Ecto neural progenitor cell (in vitro differentiated cells): ENCODE results near the gene TBC1D8.

Experiments
- DNase-seq: peaks from one replicate; pipeline ENCODE4 v3.0.0-alpha.2; 2018; ENCODE audit warnings: low spot score

The TBC1D8 gene

GRCh38 chr2:100997509-100998234 is 153.5 kb downstream of the TBC1D8 start:
- DNase-seq: no peak

GRCh38 chr2:100995309-100996075 is 155.7 kb downstream of the TBC1D8 start:
- no peak for DNase-seq

DNA sequence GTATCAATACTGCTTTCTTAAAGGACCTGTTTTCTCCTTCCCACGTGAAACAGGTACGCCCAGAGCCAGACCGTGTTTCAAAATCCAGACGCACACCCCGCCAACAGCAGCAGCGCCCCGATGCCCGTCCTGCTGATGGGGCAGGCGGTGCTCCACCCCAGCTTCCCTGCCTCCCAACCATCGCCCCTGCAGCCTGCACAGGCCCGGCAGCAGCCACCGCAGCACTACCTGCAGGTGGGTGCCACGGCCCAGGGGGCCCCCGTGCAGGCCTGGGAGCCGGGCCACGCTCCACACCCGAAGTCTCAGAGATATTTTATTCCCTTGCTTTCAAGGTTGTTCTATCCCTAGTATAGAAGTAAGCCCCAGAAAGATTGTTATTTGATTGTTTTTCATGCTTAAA is 157.9 kb downstream of the TBC1D8 start:
- DNase-seq: no peak

DNA sequence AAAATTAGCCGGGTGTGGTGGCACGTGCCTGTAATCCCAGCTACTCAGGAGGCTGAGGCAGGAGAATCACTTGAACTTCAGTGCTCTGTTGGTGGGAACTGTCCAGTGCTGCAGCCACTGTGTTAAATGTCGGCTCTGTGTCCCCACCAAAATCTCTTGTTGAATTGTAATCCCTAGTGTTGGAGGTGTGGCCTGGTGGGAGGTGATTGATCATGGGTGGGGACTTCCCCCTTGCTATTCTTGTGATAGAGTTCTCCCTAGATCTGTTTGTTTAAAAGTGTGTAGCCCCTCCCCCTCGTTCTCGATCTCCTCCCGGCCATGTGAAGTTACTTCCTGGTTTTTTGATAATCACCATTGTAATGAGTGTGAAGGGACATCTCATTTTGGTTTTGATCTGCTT is 158.9 kb downstream of the TBC1D8 start:
- no peak for DNase-seq

GRCh38 chr2:100991404-100991773 is 159.8 kb downstream of the TBC1D8 start:
- DNase-seq: no peak

GRCh38 chr2:100990650-100991403 is 160.4 kb downstream of the TBC1D8 start:
- DNase-seq: no peak

DNA sequence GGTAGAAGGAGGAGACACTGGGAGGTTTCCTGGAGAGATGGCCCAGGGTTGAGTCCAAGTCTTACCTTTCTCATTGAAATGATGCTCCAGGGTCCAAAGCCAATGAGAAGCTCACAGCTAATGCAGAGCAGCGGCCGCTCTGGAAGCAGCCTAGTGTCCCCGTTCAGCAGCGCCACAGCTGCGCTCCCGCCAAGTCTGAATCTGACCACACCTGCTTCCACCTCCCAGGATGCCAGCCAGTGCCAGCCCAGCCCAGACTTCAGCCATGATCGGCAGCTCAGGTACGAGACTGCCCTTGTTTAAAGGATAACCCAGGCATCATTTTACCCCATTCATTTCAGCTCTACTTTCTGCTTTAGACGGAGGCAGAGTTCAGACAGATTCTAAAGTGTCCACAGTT is 161.0 kb downstream of the TBC1D8 start:
- DNase-seq: no peak

DNA sequence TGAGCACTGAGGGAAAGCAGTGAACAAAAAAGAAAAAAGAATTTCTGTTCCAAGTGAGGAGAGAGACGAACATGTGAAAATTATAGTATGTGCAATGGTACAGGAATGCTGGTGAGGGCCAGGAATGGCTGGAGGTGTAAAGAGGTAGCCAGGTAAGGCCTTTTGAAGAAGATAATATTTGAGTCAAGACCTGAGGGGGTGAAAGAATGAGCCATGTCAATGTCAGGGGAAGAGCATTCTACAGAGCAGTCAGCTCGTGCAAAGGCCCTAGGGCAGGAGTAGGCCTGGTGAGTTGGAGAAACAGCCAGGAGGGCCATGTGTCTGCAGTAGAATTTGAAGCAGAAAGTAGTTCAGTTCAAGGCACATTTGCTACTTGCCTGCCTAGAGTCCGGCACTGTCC is 161.5 kb downstream of the TBC1D8 start:
- DNase-seq: no peak

- DNase-seq: no peak
These were observed 162.4 kb downstream of the TBC1D8 start for GRCh38 chr2:100988630-100989417.

DNA sequence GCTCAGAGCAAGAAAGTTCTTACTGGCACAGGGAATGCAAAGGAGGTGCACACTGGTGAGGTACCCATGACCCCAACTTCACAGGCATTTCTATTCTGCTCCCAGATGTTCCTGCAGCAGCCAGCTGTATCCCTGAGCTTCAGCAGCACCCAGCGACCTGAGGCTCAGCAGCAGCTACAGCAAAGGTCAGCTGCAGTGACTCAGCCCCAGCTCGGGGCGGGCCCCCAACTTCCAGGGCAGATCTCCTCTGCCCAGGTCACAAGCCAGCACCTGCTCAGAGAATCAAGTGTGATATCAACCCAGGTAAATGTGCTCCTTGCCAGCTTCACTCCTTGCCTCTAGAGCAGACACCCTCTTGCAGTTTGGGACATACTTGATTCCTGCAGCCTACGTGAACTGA is 163.2 kb downstream of the TBC1D8 start:
- no peak for DNase-seq

GRCh38 chr2:100987536-100987935 is 163.6 kb downstream of the TBC1D8 start:
- DNase-seq: no peak

DNA sequence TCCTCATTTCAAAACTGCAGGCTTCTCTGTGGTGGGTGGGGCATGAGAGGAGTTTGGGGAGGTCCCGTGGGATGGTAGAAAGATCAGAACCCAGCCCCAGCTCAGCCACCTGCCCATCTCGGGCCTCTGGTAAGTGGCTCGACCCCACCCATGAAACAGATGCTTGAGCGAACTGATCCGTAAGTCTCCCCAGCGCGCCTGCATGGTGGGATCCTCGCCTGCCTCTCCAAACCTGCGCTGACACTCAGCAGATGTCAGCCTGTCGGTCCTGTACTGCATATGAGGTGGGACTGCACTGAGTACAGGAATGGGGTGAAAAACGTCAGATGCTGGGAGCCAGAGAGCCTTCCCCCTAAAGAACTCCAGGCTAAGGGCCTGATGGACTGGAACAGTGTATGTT is 165.0 kb downstream of the TBC1D8 start:
- DNase-seq: no peak

DNA sequence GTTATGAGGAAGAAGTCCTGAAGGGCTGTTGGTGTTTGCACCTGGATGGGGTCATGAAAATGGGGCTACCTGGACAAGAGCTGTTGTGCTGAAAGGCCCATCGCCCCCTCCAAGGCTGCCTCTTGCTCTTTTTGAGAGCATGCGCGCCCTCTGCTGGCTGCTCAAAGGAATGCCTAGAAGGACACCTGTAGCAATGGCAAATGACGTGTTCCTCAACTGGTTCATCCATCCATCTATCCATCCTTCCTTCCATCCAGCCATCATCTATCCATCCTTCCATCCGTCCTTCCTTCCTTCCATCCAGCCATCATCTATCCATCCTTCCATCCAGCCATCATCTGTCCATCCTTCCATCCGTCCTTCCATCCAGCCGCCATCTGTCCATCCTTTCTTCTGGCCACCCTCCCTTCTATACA is 166.3 kb downstream of the TBC1D8 start:
- peak; percentile 81 for DNase-seq

- no peak for DNase-seq
These were observed 167.4 kb downstream of the TBC1D8 start for GRCh38 chr2:100983684-100984310.

DNA sequence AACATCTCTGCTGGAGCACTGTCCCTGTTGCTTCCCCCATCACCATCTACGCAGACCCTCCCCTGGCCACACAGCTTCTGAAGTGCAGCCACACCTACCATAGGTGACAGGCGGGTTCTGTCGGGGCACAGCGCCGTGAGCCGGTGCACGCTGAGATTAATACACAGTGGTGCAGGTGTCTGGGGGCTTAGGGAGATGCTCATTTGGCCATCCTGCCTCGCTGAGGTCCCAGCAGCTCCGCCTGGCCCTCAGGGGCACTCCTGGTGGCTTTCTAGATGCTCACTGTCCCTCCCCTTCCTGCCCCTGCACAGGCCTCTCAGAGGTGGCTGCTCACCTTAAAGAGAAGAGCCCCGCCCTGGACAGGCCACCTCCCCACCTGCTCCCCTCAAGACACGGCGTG is 168.0 kb downstream of the TBC1D8 start:
- no peak for DNase-seq

DNA sequence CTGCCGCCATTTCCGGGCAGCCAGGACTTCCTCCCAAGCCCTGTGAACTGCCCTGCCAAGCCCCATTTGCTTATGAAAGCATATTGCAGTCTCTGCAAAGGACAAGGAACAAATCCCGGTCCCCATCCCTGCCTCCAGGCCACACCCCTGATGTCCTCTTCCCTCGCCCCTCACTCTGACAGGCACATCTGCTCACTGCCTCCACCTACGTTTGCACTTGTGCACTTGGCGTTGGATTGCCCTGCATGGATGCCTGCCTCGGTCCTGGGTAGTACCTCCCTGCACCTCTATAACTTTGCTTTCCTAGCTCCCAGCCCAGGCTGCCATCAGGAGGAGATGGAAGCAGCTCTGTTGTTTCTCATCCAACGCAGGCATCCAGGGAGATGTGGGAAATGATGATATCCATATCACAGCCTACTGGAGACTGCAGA is 168.7 kb downstream of the TBC1D8 start:
- no peak for DNase-seq

GRCh38 chr2:100981011-100981410 is 170.2 kb downstream of the TBC1D8 start:
- no peak for DNase-seq

GRCh38 chr2:100980046-100980445 is 171.1 kb downstream of the TBC1D8 start:
- DNase-seq: no peak

DNA sequence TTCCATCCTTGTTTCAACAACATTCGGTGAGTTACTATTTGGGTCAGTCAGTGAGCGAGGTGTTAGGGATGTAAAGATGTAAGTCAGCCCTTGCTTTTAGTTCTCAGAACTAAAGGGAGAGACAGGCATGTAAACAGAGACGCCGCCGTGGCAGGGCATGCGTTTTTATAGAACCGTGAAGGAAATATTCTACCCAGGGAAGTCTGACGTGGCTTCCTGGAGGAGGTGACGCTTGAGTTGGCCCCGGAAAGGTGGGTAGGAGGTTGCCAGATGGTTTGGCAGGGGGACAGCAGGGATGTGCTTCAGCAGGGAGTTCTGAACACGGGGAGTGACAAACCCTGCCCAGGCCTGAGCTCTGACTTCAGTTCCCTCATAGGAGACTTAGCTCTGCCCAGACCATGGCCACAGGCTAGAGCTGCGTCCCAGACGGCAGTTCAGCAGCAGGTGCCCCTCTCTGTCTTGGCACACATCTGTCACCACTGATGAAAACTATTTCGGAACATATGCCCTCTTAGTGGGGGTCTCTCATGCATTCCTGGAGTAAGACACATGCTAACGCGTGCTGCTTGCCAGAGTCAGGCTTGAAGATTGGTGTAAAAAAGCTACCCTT is 172.5 kb downstream of the TBC1D8 start:
- DNase-seq: no peak

DNA sequence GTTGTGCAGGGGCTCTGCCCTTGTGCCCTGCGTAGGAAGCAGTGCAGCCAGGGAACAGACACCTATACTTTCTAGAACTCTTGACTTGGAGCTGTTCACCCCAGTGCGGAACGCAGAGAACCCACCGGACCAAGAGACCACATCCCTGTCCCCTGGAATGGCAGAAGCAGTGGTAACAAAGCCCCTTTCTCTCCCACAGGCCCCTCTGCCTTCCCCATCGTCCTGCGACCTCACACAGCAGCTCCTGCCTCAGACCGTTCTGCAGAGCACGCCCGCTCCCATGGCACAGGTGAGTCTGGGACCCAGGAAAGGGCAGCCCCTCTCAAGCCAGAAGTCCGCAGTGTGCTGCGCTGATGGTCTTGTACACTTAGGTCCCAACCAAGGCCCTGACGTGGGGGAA is 173.7 kb downstream of the TBC1D8 start:
- no peak for DNase-seq
